ENCODE measurements around the gene AKAP13.

DNA sequence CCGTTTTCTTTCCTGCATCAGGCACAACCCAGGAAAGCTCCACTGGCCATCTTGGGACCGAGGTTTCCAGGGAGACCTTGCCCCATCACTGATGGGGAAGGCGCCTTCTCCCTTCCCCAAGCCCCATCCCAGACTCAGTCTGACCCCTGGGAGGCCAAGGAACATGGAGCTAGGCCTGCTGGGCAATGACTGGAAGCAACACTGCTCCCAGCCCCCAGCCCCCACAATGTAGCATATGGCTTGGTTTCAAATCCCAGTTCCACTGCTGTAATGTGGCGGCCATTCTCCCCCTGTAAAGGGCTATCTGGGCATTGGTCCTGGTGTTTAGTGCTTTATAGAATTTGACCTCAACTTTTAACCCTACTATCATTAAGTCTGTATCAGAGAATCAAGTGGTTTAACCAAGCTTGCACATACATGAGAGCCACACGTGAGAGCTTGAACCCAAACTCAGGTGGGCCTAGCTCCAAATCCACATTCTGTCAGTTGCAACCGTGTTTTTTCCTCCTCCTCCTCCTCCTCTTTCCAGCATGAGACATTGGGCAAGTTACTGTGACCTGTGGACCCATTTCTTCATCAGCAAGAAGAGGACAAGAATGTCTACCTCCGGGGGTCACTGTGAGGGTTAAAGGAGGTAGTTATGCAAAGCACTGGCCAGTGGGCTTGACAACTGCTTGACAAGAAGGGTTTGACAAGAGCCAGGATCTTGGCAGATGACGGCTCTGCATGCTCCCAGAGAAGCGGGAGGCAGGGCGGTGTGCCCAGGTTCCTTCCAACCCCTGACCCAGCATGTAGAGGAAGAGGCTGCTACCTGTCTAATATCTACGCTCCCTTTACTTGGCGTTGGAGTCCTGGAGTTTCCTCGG, 376.9 kb downstream of the AKAP13 start:
- TF ChIP-seq, protein P1, sequence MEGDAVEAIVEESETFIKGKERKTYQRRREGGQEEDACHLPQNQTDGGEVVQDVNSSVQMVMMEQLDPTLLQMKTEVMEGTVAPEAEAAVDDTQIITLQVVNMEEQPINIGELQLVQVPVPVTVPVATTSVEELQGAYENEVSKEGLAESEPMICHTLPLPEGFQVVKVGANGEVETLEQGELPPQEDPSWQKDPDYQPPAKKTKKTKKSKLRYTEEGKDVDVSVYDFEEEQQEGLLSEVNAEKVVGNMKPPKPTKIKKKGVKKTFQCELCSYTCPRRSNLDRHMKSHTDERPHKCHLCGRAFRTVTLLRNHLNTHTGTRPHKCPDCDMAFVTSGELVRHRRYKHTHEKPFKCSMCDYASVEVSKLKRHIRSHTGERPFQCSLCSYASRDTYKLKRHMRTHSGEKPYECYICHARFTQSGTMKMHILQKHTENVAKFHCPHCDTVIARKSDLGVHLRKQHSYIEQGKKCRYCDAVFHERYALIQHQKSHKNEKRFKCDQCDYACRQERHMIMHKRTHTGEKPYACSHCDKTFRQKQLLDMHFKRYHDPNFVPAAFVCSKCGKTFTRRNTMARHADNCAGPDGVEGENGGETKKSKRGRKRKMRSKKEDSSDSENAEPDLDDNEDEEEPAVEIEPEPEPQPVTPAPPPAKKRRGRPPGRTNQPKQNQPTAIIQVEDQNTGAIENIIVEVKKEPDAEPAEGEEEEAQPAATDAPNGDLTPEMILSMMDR (IDR thresholded peaks at IDR 0.05), result no peak
- no peak for TF ChIP-seq POLR2A (IDR thresholded peaks at IDR 0.05)

Measured in esophagus squamous epithelium (tissue), 4 donors.